Heart right ventricle (tissue), 16 donors: ENCODE measurements around the gene TDRD7. TPM values are rescaled to one million over a fixed set of nuclear protein-coding genes. Genes with fewer than 3 reads are reported as not detected.

Experiments
- ATAC-seq, 8 donors: fragments of 200-7000 bp; cut with Tn5 transposase; one replicate each; pipeline ENCODE4 v1.9.1; 2020; ENCODE audit warnings: mild to moderate bottlenecking in 8 of 8, moderate library complexity in 8 of 8, moderate number of reproducible peaks in 1 of 8
- DNase-seq, 2 donors: peaks; one replicate each; pipeline ENCODE4 v3.0.0-alpha.2; 2020
- H3K27ac ChIP-seq, 10 donors: fragments of 200-600 bp; sonication (generic) in 2 of 10; one replicate each; pipeline versions ENCODE4 v1.5.0 to v1.8.0; 2020 to 2022; ENCODE audit warnings: mild to moderate bottlenecking in 3 of 10
- H3K27me3 ChIP-seq, 7 donors: fragments of 200-600 bp; one replicate each; pipeline ENCODE4 v1.8.0; 2021 to 2022; ENCODE audit warnings: mild to moderate bottlenecking in 2 of 7
- H3K36me3 ChIP-seq, 9 donors: fragments of 200-600 bp; sonication (generic) in 1 of 9; one replicate each; pipeline versions ENCODE4 v1.5.0 to v1.8.0; 2020 to 2022; ENCODE audit warnings: mild to moderate bottlenecking in 2 of 9
- H3K4me1 ChIP-seq, 9 donors: fragments of 200-600 bp; sonication (generic) in 1 of 9; one replicate each; pipeline versions ENCODE4 v1.5.0 to v1.8.0; 2020 to 2022; ENCODE audit warnings: mild to moderate bottlenecking in 4 of 9
- H3K4me3 ChIP-seq, 10 donors: fragments of 200-600 bp; sonication (generic) in 2 of 10; one replicate each; pipeline versions ENCODE4 v1.5.0 to v1.8.0; 2020 to 2022; ENCODE audit warnings: mild to moderate bottlenecking in 7 of 10, moderate library complexity in 2 of 10
- H3K9me3 ChIP-seq, 11 donors: fragments of 200-600 bp in 10 of 11; sonication (generic) in 2 of 11; one replicate each; pipeline versions ENCODE4 v1.5.0 to v1.8.0; 2013 to 2022; ENCODE audit warnings: mild to moderate bottlenecking in 2 of 11, control low read depth in 1 of 11, moderate library complexity in 1 of 11
- CTCF ChIP-seq, 9 donors: fragments of 200-600 bp; sonication (generic) in 2 of 9; IDR thresholded peaks; one replicate each; pipeline versions ENCODE4 v1.5.0 to v1.8.0; 2021 to 2022; ENCODE audit warnings: antibody characterized with exemption in 9 of 9, mild to moderate bottlenecking in 5 of 9, moderate library complexity in 1 of 9
- whole genome bisulfite sequencing, 2 donors: extraction: QIAGEN DNeasy Blood & Tissue Kit; methylation state at CpG; one replicate each; pipeline ENCODE4 v1.1.7; 2013; ENCODE audit warnings: inconsistent platforms in 1 of 2; 5-methylcytosine and 5-hydroxymethylcytosine counted together
- intact Hi-C, 10 donors: fragments of 100-400 bp; cut with DNase I; formaldehyde crosslinking; loops; one replicate each; pipeline versions ENCODE4 v1.11.1 to v1.14.2; 2022
- polyA plus RNA-seq, 2 donors: library from polyadenylated mRNA; stranded (reverse); fragments of 200-250 nt; gene quantifications; one replicate each; pipeline ENCODE4 v1.2.3, GENCODE V29; 2013
- total RNA-seq, 10 donors: library from RNA; stranded (reverse); fragmentation: NEBNext Ultra II Directional in 3 of 10; extraction: Animal tissue kit (Norgen Biotek cat#: 25700) in 3 of 10; gene quantifications; one replicate each; pipeline versions ENCODE4 v1.2.1 to v1.2.4, GENCODE V29; 2021 to 2023
- donor health status: Arrhythmogenic right ventricular cardiomyopathy.
- donor health status: ischemic (EF 13 %, LVEDD 7.1; RV severe dilation, severe dysfunction).
- donor health status: healthy with polysubstance abuse.
- donor health status: DM: no; HTN: yes; CAD: no.
- donor health status: DM: no; HTN: no; CAD: no.
- donor health status: ischemic (EF 25% LVEDD 6.9; RV normal size, moderate dysfunction).
- donor health status: ischemic (EF 25% LVEDD 5.7; RV mildly dilated, moderate dysfunction).
- donor health status: healthy.
- donor health status: DM: yes; HTN: yes; CAD: no.
- donor health status: Ischemic cardiomyopathy.
- donor health status: ischemic (EF 35%, LVEDD 5.7; RV mildly dilated, moderate dysfunction).
- donor health status: nonischemic (EF 11% LVEDD 7.7; RV severe dilation, severe dysfunction).
- donor health status: DM: yes; HTN: yes; CAD: no.
- donor health status: PGD.
- donor health status: ischemic (EF 29% LVEDD 5.4; RV normal size, mild dysfunction).
- donor health status: nonischemic (EF 23%, LVEDD 6.1; RV moderate dilation, normal function).

TDRD7 gene
- total and polyA plus RNA-seq, 12 donors = 4.0 to 12.8 (median 8.0) TPM

- no peak for ATAC-seq
These were observed 47.4 kb downstream of the TDRD7 start for GRCh38 chr9:97459326-97459725.

DNA sequence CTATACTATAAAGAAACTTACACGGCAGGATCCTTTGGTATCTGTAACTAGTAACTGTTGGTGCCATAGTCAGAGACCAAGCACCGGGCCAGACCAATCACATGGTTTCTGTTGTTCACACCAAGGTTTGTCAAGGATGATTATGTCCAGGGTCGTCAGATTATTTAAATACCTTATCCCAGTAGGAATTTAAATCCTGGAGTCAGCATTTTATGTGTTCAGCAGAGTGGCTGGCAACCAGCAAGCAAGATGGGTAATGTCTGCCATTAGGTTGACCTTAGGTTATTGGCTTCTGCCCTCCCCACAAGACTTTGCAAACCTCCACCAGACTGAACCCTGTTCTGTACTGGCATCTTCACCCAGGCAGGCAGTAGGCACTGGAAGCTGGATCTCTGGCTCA is 50.3 kb downstream of the TDRD7 start:
- no peak for TF ChIP-seq CTCF (IDR thresholded peaks at IDR 0.05)
- intact Hi-C loops = loop anchor here in 1 of 10 donors (10.0 kb wide), 1 partner anchor 153 kb away; no protein-coding TSS in a partner anchor
- ATAC-seq = no peak
- H3K4me3 ChIP-seq = no peak overlapping the region
- WGBS, 2 donors = 62 to 67% methylated on average over 3 of the region's 3 CpGs
- no peaks in the 10 kb centered on the region for H3K9me3 ChIP-seq
- peaks cover 0 to 63% (median 11%) of the 10 kb centered on the region in 9 donors for H3K36me3 ChIP-seq
- no peaks in the 10 kb centered on the region for H3K4me1 ChIP-seq
- H3K27ac ChIP-seq = no peak overlapping the region
- DNase-seq = no peak
- no peaks in the 10 kb centered on the region for H3K27me3 ChIP-seq

More at GRCh38 chr9:97459326-97459725, 47.4 kb downstream of the TDRD7 start:
- Histone ChIP-seq H3K9me3 (no peaks in the 10 kb centered on the region), H3K4me1 (no peaks in the 10 kb centered on the region), H3K36me3 (peaks cover 0 to 34% (median 7%) of the 10 kb centered on the region in 9 donors), H3K27ac (no peak overlapping the region), H3K4me3 (no peak overlapping the region), H3K27me3 (no peaks in the 10 kb centered on the region)
- TF ChIP-seq CTCF (IDR thresholded peaks at IDR 0.05) = no peak
- intact Hi-C loops = no loop called here
- no peak for DNase-seq

DNA sequence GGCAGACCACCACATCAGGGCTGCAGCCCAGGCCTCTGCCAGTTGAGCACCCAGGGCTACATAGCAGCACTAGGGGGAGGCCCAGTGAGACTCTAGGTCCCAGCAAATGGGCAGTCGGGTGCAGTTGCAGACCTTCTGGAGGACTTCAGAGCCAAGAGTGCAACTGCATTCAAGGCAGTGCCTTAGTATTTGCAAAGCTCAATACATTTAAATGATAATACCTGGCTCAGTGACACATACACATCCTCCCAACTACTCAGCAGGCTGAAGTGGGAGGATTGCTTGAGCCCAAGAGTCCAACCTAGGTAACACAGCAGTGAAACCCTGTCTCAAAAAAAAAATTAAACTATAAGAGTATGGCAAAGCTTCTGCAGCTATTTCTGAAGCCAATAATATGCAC is 51.0 kb downstream of the TDRD7 start:
- 100% methylated on average over 1 of the region's 1 CpG for WGBS, 2 donors
- H3K4me1 ChIP-seq = no peaks in the 10 kb centered on the region
- no peak for TF ChIP-seq CTCF (IDR thresholded peaks at IDR 0.05)
- intact Hi-C loops = loop anchor here in 1 of 10 donors (10.0 kb wide), 1 partner anchor 152 kb away; no protein-coding TSS in a partner anchor
- ATAC-seq (peak in 2 of 8 donors; percentile 31 to 49), DNase-seq (no peak)
- no peak overlapping the region for H3K4me3 ChIP-seq
- H3K27ac ChIP-seq = no peak overlapping the region
- H3K9me3 ChIP-seq = no peaks in the 10 kb centered on the region
- H3K36me3 ChIP-seq = peaks cover 0 to 65% (median 11%) of the 10 kb centered on the region in 9 donors
- H3K27me3 ChIP-seq = no peaks in the 10 kb centered on the region

- Histone ChIP-seq H3K27ac (peak overlapping the region in 9 of 10 donors; percentile 17 to 72 (median 53)), H3K4me3 (no peak overlapping the region), H3K27me3 (no peaks in the 10 kb centered on the region), H3K4me1 (peaks cover 0 to 24% (median 7%) of the 10 kb centered on the region in 9 donors), H3K9me3 (no peaks in the 10 kb centered on the region), H3K36me3 (peaks cover 0 to 65% (median 11%) of the 10 kb centered on the region in 9 donors)
- peak; percentile 56 to 85 for DNase-seq
- intact Hi-C loops = loop anchor here in 9 of 10 donors (1.0 to 10.0 kb wide), 8 partner anchors 123 to 433 kb away; no protein-coding TSS in a partner anchor
- TF ChIP-seq CTCF (IDR thresholded peaks at IDR 0.05) = peak; percentile 58 to 95 (median 83)
- peak; percentile 95 to 98 (median 98) for ATAC-seq
- 47 to 56% methylated on average over 4 of the region's 4 CpGs for WGBS, 2 donors
These were observed 57.0 kb downstream of the TDRD7 start for GRCh38 chr9:97468658-97469448.
